NCI-H1694 treated with DMSO at 0.1 percent for 48 hours (cell line): ENCODE measurements around the gene ADPRM.

Source experiments
- DNase-seq: peaks from one replicate; lab custom pipeline; 2025; lab: John Stamatoyannopoulos, UW

The ADPRM gene

GRCh38 chr17:10741416-10742135 is 44.2 kb downstream of the ADPRM start:
- DNase-seq = no peak

GRCh38 chr17:10742431-10742830 is 45.0 kb downstream of the ADPRM start:
- no peak for DNase-seq

GRCh38 chr17:10743316-10744009 is 46.1 kb downstream of the ADPRM start:
- no peak for DNase-seq

GRCh38 chr17:10744501-10745000 is 47.2 kb downstream of the ADPRM start:
- DNase-seq = no peak

GRCh38 chr17:10745231-10745630 is 47.8 kb downstream of the ADPRM start:
- no peak for DNase-seq

GRCh38 chr17:10748531-10749181 is 51.3 kb downstream of the ADPRM start:
- no peak for DNase-seq

GRCh38 chr17:10750210-10750609 is 52.8 kb downstream of the ADPRM start:
- no peak for DNase-seq

GRCh38 chr17:10751563-10751962 is 54.2 kb downstream of the ADPRM start:
- no peak for DNase-seq

GRCh38 chr17:10752696-10753095 is 55.3 kb downstream of the ADPRM start:
- no peak for DNase-seq

- no peak for DNase-seq
Measured at GRCh38 chr17:10754109-10754508, 56.7 kb downstream of the ADPRM start.

GRCh38 chr17:10754861-10755591 is 57.6 kb downstream of the ADPRM start:
- DNase-seq = no peak

GRCh38 chr17:10755592-10756127 is 58.3 kb downstream of the ADPRM start:
- DNase-seq = no peak

GRCh38 chr17:10756185-10756584 is 58.8 kb downstream of the ADPRM start:
- DNase-seq = no peak

- no peak for DNase-seq
Measured at GRCh38 chr17:10756619-10757018, 59.2 kb downstream of the ADPRM start.

GRCh38 chr17:10757067-10757466 is 59.7 kb downstream of the ADPRM start:
- no peak for DNase-seq

GRCh38 chr17:10757647-10758046 is 60.3 kb downstream of the ADPRM start:
- DNase-seq = no peak

GRCh38 chr17:10758062-10758461 is 60.7 kb downstream of the ADPRM start:
- DNase-seq = no peak
